Measurements from ENCODE around the gene CARMIL1.

GRCh38 chr6:25363427-25363826, 84.3 kb downstream of the CARMIL1 start:
- no peak for TF ChIP-seq ZFP30 (CRISPR knock-in tag; IDR thresholded peaks at IDR 0.05)
- TF ChIP-seq TSHZ2 (CRISPR knock-in tag; IDR thresholded peaks at IDR 0.05): no peak
- TF ChIP-seq CREB5 (CRISPR knock-in tag; IDR thresholded peaks at IDR 0.05; ENCODE audit: low read depth): no peak
- no peak for TF ChIP-seq ZFP3 (CRISPR knock-in tag; IDR thresholded peaks at IDR 0.05)
- no peak for TF ChIP-seq ISL1 (CRISPR knock-in tag; IDR thresholded peaks at IDR 0.05)
- TF ChIP-seq ZNF8 (CRISPR knock-in tag; IDR thresholded peaks at IDR 0.05): no peak
- TF ChIP-seq ZNF565 (CRISPR knock-in tag; conservative IDR thresholded peaks at IDR 0.05; ENCODE audit: low read depth): no peak
- no peak for TF ChIP-seq ZNF70 (CRISPR knock-in tag; IDR thresholded peaks at IDR 0.05)
- TF ChIP-seq PATZ1 (CRISPR knock-in tag; IDR thresholded peaks at IDR 0.05; ENCODE audit: borderline replicate concordance): no peak
